NOMO-1 treated with dmso at 0.1 percent for 144 hours (cell line): ENCODE results near the gene NT5DC3.
A peak's percentile ranks its signal among the peaks of the same experiment; 100 is the strongest.

Experiments used
- DNase-seq: peaks from one replicate; lab custom pipeline; 2025; ENCODE audit not compliant: unreplicated experiment; lab: John Stamatoyannopoulos, UW

NT5DC3 gene

DNA sequence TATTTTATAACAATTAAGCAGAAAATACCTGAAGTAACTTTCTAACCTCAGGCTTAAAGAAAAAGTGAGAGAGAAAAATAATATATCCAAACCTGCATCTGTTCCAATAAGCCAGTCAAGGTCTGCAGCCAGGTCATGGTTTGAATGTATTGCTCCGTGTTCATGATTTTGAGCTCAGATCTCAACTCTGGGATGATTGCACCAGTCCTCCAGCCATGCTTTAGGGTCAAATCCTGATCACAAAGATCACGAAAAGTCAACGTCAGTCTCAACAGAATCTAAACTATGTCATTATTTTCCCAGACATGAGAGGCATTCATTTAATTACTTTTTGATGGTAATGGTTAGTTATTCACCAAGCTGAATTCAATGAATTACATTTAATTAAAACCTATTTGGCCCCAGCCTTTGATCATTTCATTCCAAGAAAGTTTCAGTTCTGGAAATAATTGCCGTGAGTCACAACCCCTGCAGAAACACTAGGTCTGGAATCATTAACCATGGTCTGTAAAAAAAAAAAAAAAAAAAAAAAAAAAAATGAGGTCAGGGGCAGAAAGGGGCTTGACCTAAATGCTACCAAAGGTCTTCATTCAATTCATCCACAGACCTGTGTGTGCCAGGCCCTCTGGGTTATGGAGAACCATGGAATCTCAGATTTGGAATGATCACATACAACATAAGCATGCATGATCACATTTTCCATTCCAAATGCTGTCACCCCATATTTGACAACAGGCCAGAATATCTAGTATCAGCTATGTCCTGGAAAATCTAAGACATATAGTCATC, 55.6 kb downstream of the NT5DC3 start:
- DNase-seq, result no peak

DNA sequence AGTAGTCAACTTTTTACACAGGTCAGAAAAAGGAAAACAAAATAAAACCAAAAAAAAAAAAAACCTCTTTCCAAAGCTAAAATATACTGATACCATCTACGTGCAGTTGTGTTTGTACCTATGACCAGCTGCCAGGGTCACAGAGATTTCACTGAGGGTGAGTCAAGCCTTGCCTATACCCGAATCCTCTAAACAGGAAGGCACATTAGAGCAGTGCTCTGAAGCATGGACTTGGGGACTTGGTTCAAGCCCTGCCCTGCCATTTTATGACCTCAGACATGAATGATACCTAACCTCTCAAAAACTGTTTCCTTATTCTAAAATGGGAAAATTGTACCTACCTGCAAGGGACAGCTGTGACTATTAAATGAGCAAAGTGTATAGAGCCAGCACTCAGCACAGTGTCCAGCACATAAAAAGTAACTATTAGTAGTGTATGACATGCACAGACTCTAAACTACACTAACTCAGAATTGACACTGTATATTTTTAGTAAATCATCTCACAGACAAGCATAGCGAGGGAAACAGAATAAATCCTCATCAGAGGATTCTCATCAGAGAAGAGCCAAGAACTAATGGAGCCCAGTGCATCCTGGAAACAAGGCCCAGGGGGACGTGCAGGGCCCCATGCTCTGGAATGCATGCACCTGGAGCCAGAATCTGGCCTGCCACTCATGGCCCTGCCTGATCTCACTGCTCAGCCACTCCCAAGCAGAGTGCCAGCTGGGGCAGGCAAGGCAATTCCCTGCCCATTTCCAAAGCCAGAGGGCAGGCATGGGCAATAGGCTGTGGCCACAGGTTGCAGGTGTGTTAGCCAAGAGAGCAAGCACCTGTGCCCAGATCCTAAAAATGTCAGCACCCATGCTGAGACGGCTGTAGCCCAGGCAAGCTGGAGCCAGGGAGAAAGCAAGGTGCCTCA, 57.0 kb downstream of the NT5DC3 start:
- DNase-seq, result no peak

DNA sequence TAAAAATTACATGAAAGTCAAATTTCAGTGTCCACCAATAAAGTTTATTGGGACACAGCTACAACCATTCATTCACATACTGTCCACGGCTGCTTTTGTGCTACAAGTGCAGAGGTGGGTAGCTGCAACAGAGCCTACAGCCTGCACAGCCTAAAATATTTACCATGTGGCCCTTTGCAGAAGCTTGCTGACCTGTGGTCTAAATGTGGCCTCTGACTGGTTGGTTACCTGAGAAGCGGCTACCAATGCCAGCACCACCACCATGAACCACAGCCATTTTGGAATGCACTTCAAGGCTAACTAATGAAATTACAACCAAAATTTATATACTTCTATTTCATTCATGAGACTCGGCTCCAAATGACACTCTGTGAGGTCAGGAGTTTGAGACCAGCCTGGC, 58.6 kb downstream of the NT5DC3 start:
- DNase-seq, result no peak

DNA sequence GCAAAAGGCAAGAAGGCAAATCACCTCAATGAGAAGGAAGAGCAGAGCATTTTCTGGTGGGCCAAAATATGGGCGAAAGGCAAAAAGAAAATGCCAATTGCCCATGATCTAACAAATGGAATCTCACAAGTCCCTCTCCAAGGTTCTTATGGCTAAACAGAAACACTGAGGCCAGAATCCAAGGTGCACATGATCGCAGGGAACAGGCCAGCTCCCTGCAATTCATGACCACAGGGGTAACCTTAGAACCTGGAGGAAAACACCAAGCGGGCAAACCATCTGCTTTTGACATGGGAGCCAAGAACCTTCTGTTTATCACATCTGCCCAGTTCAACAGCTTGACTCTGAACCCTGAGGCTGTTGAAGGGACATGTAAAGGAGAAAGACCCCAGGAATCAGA, 60.0 kb downstream of the NT5DC3 start:
- DNase-seq, result no peak

DNA sequence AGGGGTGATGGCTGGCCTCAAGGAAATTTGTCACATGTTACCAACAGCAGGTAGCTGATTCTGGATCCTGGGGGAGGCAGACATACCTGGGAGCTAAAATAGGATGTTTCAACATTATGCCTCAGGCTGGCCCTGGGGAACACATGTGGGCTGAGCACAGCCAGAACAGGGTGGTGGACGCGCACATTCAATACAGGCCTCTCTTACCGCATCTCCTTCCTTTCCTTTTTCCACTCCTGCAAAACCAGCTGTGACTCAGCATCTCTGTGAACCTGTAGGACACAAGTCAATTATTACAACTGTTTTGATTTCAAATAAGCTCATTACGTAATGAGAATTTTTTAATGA, 61.0 kb downstream of the NT5DC3 start:
- no peak for DNase-seq

DNA sequence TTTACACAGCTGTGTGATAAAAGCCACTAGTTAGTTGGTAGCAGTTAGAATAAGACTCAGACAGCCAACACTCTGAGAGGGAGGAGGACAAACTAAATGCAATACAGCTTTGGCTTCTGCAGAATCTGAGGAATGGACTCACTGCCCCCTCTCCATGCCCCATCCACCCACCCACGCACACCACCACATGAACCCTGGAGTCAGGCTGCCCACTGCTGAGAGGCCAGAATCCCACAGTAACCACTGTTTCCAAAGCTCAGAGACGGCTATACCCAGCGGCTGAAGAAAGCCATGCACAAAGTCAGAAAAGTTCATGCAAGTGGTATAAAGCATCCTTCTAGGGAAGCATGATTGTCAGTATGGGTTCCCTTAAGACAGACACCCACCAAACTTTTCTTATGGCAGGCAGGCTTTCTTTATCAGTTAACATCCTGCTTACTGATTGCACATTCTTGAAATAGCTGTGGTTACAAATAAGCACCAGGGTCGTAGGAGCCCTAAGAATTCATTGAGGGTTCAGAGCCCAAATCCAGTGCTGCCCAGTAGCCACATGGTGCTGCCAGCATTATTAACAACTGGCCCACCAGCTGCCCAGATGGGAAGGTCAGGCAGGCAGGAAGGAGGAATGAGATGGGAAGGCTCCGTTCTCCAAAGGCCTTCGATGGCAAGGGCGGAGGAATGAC, 61.5 kb downstream of the NT5DC3 start:
- no peak for DNase-seq

DNA sequence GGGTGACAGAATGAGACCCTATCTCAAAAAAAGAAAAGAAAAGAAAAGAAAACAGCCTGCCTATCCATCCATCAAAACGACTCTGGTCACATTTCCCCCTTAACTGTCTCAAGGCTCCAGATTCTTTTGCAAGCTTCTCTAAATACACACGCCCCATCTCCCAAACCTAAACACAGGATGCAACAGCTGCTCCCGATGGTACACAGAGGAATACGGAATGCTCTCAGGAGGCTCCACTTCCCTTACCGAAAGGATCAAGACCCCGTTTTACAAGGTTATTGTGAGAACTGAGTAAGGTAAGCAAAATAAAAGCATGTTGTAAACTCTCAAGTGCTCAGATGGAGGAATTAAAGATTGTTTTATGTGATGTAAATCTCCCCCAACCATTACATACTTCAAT, 62.3 kb downstream of the NT5DC3 start:
- DNase-seq, result no peak

DNA sequence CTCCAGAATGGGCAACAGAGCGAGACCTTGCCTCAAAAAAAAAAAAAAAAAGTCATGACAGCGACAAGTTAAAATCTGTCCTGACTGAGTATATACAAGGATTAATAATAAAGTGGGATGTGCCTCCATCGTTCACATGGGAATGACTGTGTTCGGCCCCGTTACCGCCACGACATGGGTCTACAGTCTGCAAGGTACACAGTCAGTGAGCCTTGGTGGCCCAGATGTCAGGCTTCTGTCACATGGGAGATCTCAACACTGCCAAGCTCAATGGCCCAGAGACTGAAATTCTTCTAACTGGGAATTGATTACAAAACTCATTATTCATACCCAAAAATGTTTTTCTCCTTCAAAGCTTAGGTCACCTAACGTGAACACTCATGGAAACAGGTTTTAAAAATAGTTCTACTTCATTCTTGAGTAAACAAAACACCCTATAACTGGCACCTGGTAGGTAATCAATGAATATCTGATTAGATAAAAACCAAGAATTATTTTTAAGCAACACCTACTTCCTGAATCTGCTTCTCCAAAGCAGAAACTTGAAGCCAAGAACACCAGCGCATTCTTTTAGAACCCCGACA, 66.0 kb downstream of the NT5DC3 start:
- no peak for DNase-seq

DNA sequence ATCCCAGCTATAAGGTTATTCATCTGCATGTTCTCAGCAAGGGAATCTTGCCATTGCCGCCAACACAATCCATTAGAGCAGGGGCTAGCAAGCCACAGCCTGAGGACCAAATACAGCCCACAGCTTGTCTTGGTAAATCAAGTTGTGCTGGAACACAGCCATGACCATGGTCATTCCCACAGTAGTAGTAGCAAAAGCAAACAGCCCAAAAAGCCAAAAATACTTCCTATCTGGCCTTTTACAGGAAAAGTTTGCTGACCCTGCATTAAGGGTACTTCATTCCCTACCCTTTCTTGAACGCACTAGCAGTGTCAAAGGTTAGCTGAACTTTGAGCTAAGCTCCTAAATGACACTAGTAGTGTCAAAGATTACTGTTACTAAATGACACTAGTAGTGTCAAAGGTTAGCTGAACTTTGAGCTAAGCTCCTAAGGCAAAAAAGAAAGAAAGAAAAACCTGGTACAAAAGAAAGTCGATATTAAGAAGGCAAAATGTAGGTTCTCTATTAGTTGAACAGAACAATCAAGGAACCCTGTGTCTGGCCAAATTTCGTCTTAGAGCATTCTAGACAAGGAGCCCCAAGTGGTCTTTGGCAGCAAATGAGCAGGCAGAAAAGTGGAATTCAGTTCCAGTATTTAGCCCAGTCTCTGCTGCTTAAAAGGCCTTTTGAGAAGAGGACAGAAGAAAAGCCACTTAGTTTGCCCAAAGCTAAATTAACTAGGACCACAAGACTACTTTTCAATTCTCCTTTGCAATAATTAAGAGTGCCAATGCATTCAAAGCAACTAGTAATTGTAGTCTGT, 67.7 kb downstream of the NT5DC3 start:
- DNase-seq, result no peak

DNA sequence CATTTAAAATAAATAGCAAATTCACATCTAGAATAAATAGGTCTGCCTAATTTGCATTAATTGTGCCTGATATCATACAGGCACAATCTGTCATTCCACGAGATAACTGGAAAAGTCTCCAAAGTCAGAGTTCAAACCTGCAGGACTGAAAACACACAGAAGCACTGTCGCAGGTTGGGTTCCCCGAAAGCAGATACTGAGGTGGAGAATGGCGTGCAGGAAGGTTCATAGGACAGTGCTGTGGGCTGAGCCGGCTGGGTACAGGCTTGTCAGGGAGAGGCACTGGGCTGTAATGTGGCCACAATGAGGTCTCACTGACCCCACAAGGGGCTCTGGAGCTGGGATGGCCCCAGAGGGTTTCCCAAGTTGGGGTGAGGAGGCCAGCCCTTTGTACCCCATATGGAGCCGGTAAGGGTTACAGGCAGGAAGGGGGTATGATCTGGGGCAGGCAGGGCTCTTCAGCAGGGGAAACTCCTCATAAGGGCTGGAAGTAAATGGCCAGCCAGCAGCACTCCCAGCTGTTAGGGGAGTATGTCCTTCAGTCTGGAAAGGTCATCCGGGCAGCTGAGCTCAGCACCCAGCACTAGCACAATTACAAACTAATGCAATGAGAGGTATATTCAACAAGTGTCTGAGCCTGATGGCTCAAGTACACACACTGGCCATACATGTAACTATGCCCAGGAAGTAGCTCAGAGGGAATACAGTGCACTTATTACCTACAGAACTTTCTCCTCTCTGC, 68.5 kb downstream of the NT5DC3 start:
- no peak for DNase-seq

DNA sequence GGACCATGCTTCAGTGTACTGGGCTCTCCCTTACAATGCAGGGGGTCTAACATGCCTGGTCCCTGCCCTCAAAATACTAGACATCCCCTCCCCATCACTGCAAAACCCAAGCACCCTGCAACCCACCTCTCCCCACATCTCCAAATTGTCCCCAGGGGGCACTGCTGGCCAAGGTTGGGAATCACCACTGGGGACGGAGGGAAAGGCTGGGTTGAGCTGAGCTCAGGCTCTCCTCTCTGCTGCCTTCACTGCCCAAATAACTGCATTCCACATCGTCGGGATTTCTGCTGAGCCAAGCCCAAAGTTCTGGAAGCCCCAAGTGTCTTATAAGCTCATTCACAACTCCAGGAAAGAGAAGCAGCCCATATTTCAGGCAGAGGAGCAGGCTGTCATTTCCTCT, 69.6 kb downstream of the NT5DC3 start:
- DNase-seq, result no peak

DNA sequence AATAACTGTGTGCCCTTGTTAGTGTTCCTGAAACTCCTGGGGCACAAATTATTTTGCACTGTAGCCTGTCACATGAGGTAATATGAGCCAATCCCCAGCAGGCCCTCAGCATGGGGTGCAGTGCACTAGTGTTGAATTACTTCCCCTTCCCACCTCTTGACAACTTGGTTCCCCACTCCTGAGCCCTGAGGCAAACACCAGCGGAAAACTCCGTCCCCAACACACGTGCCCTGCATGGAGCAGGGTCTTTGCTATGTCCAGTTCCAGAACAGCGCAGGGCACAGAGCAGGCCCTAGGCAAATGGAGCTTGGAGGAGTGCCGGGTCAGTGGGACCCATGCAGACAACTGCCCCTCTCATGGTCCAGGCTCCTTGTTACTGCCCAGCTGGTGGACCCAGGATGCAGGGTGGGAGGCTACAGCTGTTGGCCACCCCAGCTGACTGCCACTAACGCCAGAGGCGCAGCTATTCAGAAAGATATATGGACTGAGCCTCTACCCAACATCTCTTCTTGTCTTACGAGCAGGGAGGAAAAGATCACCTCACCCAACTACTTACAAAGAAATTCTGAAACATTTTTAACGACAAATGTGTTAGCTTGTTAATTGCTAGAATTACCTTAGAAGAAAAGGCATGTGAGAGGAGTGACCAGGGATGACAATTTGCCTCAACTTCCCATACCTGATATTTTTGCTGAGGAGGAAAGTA, 71.6 kb downstream of the NT5DC3 start:
- DNase-seq, result no peak

DNA sequence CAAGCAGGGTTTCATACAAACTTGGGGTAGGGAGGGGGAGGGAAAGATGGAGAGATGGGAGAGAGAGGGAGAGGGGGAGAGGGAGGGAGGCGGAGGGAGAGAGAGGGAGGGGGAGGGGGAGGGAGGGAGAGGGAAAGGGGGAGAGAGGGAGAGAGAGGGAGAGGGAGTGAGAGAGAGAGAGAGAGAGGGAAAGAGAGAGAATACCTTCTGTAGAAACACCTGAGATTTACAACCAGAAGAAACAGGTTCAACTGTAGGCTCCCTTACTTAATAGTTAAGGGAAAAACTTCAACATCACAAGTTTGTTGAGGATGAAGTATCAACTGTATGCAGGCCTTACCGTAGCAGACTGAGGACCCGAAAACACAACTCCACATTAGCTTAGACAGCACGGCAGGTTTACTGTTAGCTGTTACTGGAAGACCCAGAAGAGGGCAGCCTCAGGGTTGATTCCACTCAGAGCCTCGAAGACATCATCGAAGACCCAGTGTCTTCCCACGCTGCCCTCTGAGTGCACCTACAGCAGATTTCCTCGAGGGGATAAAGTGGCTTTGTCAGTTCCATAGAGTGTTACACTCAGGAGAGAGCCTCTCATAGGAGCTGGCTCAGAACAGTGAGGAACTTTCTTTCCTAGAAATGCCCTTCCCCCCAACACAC, 72.4 kb downstream of the NT5DC3 start:
- DNase-seq, result peak; percentile 4

DNA sequence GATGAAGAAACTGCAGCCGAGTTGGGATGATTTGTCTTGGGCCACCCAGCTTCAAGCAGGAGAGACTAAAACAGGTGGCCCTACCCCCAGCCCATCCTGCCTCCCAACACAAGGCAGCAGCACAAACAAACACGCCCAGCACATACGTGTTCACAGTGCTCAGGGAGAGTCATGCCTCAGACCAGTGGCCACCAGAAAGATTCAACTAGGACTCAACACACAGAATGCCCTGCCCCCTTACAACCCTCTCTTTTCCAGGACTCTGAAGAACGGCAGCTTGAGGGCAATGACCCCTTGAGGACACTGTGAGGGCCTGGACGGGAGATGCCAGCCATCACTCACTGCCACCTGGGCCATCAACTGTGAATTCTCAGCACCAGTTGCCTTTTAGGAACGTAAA, 75.0 kb downstream of the NT5DC3 start:
- DNase-seq, result no peak

DNA sequence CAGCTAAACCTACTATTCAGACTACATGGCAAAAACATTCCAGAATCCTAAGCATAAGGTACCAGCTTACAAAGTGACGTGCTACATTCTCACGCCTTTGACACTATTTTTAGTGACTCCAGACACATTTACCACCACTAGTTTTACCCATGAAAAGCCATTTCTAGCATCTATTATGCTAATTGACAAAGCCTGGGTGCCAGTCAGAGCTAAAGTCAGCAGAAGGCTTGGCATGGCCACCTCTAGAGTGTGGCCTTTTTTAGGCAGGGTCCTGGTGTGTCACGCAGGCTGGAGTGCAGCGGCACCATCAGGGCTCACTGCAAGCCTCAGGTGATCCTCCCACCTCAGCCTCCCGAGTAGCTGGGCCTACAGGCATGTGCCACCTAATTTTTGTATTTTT, 75.7 kb downstream of the NT5DC3 start:
- DNase-seq, result no peak

DNA sequence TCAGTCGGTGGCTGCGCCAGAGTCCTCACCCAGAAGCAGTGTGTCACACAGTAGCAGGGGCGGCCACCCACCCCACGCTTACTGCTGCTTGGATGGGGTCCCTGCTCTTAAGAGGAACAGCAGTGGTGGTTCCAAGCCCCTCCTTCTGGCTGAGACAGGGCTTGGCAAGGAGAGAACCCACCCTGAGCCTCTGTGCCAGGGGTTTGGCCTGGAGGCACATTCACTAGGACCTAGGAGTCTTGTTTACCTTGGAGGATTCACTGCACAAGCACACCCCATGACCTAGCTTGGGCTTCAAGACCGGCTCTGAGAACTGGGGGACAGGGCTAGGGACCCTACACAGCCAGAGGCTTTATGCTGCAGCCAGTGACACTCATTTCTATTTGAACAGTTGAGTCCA, 78.6 kb downstream of the NT5DC3 start:
- DNase-seq, result no peak

DNA sequence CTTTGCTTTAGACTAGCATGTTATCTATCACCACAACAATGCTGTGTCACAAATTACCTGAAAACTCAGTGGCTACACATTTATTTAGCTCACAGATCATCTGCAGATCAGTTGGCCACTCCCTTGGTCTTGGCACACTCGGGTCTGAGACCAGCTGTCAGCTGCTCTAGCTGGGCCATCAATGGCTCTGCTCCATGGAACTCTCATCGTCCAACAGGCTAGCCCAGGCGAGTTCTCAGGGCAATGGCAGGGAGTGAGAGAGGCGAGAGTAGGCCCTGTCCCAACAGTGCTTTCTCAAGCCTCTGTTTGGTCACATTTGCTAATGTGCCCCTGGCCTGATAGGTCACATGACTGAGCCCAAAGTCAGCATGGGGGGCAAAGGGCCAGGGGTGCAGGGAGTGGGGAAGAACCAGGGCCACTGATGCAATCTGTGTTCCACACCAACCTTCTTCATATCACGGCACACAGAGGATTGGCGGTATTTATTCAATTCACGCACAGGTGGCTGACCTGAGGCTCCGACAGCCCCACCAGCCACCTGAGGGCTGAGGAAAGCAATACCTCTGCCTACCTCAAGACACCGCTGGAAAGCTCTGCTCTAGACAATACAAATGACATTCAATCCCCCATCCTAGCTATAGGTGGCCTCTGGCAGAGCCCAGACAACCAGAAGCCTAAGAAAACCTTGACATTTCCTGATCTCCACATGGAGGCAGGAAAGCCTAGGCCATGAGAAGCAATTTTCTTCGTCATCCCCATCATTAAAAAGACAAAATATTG, 82.5 kb downstream of the NT5DC3 start:
- no peak for DNase-seq

DNA sequence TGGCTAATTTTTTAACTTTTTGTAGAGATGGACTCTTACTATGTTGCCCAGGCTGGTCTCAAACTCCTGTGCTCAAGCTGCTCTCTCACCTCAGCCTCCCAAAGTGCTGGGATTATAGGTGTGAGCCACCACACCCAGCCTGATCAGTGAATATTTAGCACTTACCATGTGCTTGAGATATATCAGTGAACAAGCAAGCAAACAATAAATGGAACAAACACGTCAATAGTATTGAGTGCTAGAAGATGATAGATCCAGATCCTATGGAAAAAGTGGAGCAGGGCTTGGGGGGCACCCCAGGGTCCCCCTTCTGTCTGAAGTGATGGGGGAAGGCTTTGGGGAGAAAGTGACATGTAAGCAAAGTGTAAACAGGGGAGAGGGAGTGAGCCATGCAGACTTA, 83.8 kb downstream of the NT5DC3 start:
- DNase-seq, result no peak
